Measurements from ENCODE around the gene FBN3.

DNA sequence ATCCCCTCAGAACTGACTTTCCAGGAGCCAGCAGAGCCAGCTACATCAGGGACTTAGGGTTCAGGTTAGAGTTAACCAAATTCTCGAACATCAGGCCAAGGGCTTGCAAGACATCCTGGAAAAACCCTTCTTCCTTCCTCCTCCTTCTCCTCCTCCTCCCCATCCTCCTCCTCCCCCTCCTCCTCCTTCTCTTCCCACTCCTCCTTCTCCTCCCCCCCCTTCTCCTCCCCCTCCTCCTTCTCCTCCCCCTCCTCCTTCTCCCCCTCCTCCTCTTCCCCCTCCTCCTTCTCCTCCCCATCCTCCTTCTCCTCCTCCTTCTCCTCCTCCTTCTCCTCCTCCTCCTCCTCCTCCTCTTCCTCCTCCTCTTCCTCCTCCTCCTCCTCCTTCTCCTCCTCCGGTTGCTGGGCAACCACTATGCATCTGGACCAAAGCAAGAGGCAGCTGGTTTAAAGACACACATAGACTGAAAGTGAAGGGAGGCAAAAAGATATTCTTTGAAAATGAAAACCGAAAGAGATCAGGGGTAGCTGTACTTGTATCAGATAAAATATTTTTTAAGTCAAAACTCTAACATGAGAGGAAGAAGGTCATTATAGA lies 102.7 kb downstream of the FBN3 start:
- TF ChIP-seq, protein P1, sequence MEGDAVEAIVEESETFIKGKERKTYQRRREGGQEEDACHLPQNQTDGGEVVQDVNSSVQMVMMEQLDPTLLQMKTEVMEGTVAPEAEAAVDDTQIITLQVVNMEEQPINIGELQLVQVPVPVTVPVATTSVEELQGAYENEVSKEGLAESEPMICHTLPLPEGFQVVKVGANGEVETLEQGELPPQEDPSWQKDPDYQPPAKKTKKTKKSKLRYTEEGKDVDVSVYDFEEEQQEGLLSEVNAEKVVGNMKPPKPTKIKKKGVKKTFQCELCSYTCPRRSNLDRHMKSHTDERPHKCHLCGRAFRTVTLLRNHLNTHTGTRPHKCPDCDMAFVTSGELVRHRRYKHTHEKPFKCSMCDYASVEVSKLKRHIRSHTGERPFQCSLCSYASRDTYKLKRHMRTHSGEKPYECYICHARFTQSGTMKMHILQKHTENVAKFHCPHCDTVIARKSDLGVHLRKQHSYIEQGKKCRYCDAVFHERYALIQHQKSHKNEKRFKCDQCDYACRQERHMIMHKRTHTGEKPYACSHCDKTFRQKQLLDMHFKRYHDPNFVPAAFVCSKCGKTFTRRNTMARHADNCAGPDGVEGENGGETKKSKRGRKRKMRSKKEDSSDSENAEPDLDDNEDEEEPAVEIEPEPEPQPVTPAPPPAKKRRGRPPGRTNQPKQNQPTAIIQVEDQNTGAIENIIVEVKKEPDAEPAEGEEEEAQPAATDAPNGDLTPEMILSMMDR (IDR thresholded peaks at IDR 0.05) = no peak
- TF ChIP-seq POLR2A (IDR thresholded peaks at IDR 0.05) = no peak
